BE2C (cell line): ENCODE results near the gene MN1.

Source experiments
- DNase-seq: peaks from one replicate; pipeline ENCODE4 v3.0.0-alpha.2; 2020
- H3K27me3 ChIP-seq: fragments of 250-450 bp; sonication (Bioruptor Pico); 2 replicates; pipeline ENCODE4 v1.5.1; 2020; ENCODE audit warnings: mild to moderate bottlenecking
- H3K36me3 ChIP-seq: fragments of 250-450 bp; sonication (Bioruptor Pico); 2 replicates; pipeline ENCODE4 v1.5.1; 2020; ENCODE audit warnings: mild to moderate bottlenecking
- H3K4me1 ChIP-seq: fragments of 250-450 bp; sonication (Bioruptor Pico); 2 replicates; pipeline ENCODE4 v1.5.1; 2020
- H3K4me3 ChIP-seq: 2 replicates; pipeline ENCODE4 v1.5.1; 2011; ENCODE audit warnings: low read depth, low read length
- H3K9me3 ChIP-seq: fragments of 250-450 bp; sonication (Bioruptor Pico); 2 replicates; pipeline ENCODE4 v1.5.1; 2020
- CTCF ChIP-seq: IDR thresholded peaks from 2 replicates; pipeline ENCODE4 v1.5.1; 2012; ENCODE audit warnings: mild to moderate bottlenecking, low read depth, low read length

Gene MN1

GRCh38 chr22:27840436-27840835, 38.9 kb upstream of the MN1 start:
- Histone ChIP-seq H3K27me3 (no peaks in the 10 kb centered on the region), H3K9me3 (no peaks in the 10 kb centered on the region), H3K4me3 (no peak overlapping the region), H3K4me1 (peaks cover 19% of the 10 kb centered on the region), H3K36me3 (no peaks in the 10 kb centered on the region)
- TF ChIP-seq CTCF = no peak
- DNase-seq = no peak

- Histone ChIP-seq H3K9me3 (no peaks in the 10 kb centered on the region), H3K4me3 (no peak overlapping the region), H3K4me1 (peaks cover 19% of the 10 kb centered on the region), H3K27me3 (no peaks in the 10 kb centered on the region), H3K36me3 (no peaks in the 10 kb centered on the region)
- no peak for TF ChIP-seq CTCF
- DNase-seq = no peak
These were observed 37.6 kb upstream of the MN1 start for GRCh38 chr22:27839057-27839660.

- no peak for DNase-seq
These were observed 34.6 kb upstream of the MN1 start for GRCh38 chr22:27836181-27836580.

GRCh38 chr22:27835446-27835845, 33.9 kb upstream of the MN1 start:
- no peak for DNase-seq

More at GRCh38 chr22:27836181-27836580, 34.6 kb upstream of the MN1 start:
- Histone ChIP-seq H3K36me3 (no peaks in the 10 kb centered on the region), H3K9me3 (no peaks in the 10 kb centered on the region), H3K4me1 (no peaks in the 10 kb centered on the region), H3K4me3 (no peak overlapping the region), H3K27me3 (no peaks in the 10 kb centered on the region)
- TF ChIP-seq CTCF = no peak

GRCh38 chr22:27834364-27835185, 33.0 kb upstream of the MN1 start:
- no peak for DNase-seq
- no peaks in the 10 kb centered on the region for H3K36me3 ChIP-seq
- no peaks in the 10 kb centered on the region for H3K27me3 ChIP-seq
- no peaks in the 10 kb centered on the region for H3K9me3 ChIP-seq
- TF ChIP-seq CTCF = no peak
- no peaks in the 10 kb centered on the region for H3K4me1 ChIP-seq
- no peak overlapping the region for H3K4me3 ChIP-seq

More at GRCh38 chr22:27835446-27835845, 33.9 kb upstream of the MN1 start:
- Histone ChIP-seq H3K4me3 (no peak overlapping the region), H3K9me3 (no peaks in the 10 kb centered on the region), H3K36me3 (no peaks in the 10 kb centered on the region), H3K4me1 (no peaks in the 10 kb centered on the region), H3K27me3 (no peaks in the 10 kb centered on the region)
- no peak for TF ChIP-seq CTCF

DNA sequence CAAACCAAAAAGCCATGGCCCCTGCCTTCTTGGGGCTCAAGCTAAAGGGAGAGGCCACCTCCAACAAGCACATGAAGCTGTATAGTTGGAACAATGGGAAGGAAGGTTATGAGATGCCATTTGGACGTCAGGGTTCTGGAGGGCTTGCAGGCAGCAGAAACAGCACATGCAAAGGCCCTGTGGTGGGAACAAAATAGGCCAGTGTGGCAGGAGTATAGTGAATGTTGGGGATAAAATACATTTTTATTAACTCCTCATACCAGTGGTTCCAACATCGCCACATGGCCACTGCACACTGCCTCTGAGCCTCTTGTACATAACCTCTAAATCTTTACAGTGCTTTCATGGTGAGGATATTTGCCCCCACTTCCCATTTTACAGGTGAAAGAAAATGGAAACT, 32.2 kb upstream of the MN1 start:
- Histone ChIP-seq H3K9me3 (no peaks in the 10 kb centered on the region), H3K27me3 (no peaks in the 10 kb centered on the region), H3K4me1 (no peaks in the 10 kb centered on the region), H3K4me3 (no peak overlapping the region), H3K36me3 (no peaks in the 10 kb centered on the region)
- no peak for TF ChIP-seq CTCF
- DNase-seq = no peak
